Fibroblast of pulmonary artery (primary cell): ENCODE measurements around the gene GYS1.
"Not testable (repeated sequence)": the region's sequence is repeated elsewhere in the genome, so short reads cannot be mapped to it uniquely, and the experiment has no call there.

ENCODE experiments used
- DNase-seq: peaks from one replicate; pipeline ENCODE4 v3.0.0-alpha.2; 2010; ENCODE audit warnings: low read depth
- H3K4me3 ChIP-seq: replicated peaks from 2 replicates; pipeline ENCODE4 v1.5.1; 2011; ENCODE audit warnings: low read depth, mild to moderate bottlenecking, control low read depth, low read length, moderate library complexity
- CTCF ChIP-seq: IDR thresholded peaks from 2 replicates; pipeline ENCODE4 v1.5.1; 2011; ENCODE audit warnings: mild to moderate bottlenecking, control low read depth, low read length, inconsistent platforms; ENCODE audit errors: missing control alignments

Gene GYS1

GRCh38 chr19:48922548-48923490, 70.3 kb downstream of the GYS1 start:
- no peak for TF ChIP-seq CTCF
- no peak overlapping the region for H3K4me3 ChIP-seq
- DNase-seq = no peak

- no peak overlapping the region for H3K4me3 ChIP-seq
- TF ChIP-seq CTCF = no peak
- DNase-seq = no peak
These were observed 71.2 kb downstream of the GYS1 start for GRCh38 chr19:48921721-48922500.

- no peak for DNase-seq
- TF ChIP-seq CTCF = no peak
- no peak overlapping the region for H3K4me3 ChIP-seq
These were observed 72.2 kb downstream of the GYS1 start for GRCh38 chr19:48920949-48921348.

- DNase-seq, H3K4me3 ChIP-seq: not testable (repeated sequence)
These were observed 73.8 kb downstream of the GYS1 start for GRCh38 chr19:48919271-48919670.

- no peak overlapping the region for H3K4me3 ChIP-seq
- peak; percentile 16 for DNase-seq
- TF ChIP-seq CTCF = no peak
These were observed 74.3 kb downstream of the GYS1 start for GRCh38 chr19:48918801-48919247.
